HG03139 (cell line): ENCODE measurements around the gene EIF4EBP3.
"Not testable (repeated sequence)": the region's sequence is repeated elsewhere in the genome, so short reads cannot be mapped to it uniquely, and the experiment has no call there.

Experiments used
- ATAC-seq: cut with Tn5 transposase; IDR thresholded peaks from one replicate; pipeline ENCODE4 v1.9.1; 2021; ENCODE audit not compliant: unreplicated experiment

Gene EIF4EBP3

DNA sequence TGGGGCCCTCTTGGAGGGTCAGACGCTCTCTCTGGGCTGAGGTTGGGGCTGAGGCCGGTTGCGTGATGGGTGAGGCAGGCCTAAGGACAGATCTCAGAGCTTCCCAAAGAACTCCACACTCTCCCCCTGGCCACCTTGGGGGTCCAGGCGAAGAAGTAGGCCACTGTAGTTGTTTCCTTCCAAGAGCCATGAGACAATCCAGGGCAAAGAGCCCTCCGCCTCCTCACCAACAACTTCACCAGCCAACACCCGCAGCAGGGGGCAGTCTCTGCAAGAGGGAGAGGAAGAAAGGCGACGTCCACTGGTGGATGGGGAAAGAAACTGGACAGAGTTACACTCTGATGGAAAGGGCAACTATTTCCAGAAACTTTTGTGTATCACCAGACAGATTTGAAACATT, 27.8 kb downstream of the EIF4EBP3 start:
- ATAC-seq = no peak

DNA sequence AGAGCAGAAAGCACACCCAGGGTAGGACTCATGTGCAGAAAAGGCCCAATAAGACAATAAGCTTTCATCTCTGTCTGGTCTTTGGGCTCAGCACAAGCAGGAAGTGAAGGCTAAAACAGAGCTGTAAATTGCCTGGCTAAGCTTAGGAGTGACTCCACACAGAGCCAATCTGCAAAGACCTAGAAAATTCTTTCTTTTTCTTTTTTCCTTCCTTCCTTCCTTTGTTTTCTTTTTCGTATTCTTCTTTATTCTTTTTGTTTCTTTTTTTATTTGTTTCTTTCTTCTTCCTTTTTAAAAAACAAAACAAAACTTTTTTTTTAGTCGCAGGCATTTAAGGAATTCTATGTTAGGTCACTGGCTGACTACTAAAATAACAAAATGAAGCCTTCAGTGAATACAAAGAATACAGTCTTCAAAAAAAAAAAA, 29.3 kb downstream of the EIF4EBP3 start:
- no peak for ATAC-seq

DNA sequence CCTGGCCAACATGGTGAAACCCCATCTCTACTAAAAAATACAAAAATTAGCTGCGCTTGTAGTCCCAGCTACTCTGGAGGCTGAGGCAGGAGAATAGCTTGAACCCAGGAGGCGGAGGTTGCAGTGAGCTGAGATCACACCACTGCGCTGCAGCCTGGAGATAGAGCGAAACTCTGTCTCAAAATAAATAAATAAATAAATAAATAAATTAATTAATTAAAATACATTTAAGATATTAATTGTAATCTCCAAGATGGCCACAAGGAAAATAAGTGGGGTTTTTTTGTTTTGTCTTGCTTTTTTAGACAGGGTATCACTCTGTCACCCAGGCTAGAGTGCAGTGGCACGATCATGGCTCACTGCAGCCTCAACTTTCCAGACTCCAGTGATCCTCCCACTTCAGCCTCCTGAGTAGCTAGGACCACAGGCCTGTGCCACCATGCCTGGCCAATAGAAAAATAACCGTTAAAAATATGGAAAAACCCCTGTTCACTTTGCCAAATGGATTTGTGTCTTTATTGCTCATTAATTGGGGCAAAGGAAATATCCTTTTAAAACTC, 31.8 kb downstream of the EIF4EBP3 start:
- ATAC-seq = not testable (repeated sequence)

DNA sequence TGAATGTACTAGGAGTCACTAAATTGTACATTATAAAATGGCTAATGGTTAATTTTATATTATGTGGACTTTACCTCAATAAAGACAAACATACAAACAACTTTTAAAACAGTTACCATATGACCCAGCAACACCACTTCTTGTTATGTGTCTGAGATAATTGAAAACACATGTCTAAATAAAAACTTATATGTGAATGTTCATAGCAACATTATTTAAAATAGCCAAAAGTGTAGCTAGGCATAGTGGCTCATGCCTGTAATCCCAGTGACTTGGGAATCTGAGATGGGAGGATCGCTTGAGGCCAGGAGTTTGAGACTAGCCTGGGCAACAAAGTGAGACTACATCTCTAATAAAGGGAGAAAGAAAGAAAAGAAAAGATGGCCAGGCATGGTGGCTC, 40.0 kb downstream of the EIF4EBP3 start:
- ATAC-seq = no peak

DNA sequence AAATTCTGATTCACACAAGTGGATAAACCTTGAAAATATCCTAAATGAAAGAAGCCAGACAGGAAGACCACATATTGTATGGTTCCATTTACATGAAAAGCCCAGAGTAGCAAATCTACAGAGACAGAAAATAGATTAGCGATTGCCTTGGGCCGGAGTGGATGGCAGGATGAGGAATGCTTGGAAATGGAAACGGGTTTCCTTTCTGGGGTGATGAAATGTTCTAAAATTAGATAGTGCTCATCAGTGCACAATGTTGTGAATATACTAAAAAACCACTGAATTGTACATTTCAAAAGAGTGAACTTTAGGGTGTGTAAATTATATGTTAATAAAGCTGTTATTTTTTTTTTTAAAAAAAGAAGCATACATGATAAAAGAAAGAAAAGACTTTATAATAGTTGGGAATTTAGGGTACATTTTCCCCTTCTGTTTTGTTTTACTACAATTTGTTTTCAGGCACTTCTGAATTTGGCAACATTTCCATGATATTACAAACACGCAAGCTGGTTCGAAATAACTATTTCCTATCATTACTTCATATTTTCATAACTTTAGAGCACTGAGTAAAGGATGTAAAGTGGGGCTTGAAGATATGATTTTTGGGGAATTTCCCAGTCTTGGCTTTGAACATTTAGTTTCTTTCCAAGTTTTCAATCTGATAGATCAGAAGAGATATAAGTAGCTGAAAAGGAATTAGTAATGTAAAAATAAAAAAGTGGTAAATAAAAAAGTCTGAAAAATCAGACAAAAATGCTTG, 41.0 kb downstream of the EIF4EBP3 start:
- no peak for ATAC-seq

DNA sequence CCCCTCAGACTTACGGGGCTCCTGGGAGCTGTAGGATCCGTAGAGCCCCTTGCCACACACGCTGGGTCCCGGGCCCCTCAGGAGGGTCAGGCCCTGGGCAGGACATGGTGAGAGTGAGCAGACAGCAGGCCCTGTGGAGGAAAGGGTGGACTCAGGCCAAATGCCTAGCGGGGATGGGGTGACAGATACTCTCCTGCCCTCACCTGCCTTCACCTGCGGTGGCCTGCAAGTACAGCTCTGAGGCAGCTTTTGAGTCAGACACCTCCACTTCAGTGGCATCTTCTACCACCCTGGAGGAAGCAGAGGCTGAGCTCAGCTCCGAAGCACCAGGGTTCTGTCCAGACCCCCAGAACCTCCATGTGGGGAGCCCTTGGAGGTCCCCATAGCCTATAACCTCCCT, 43.4 kb downstream of the EIF4EBP3 start:
- ATAC-seq = no peak

DNA sequence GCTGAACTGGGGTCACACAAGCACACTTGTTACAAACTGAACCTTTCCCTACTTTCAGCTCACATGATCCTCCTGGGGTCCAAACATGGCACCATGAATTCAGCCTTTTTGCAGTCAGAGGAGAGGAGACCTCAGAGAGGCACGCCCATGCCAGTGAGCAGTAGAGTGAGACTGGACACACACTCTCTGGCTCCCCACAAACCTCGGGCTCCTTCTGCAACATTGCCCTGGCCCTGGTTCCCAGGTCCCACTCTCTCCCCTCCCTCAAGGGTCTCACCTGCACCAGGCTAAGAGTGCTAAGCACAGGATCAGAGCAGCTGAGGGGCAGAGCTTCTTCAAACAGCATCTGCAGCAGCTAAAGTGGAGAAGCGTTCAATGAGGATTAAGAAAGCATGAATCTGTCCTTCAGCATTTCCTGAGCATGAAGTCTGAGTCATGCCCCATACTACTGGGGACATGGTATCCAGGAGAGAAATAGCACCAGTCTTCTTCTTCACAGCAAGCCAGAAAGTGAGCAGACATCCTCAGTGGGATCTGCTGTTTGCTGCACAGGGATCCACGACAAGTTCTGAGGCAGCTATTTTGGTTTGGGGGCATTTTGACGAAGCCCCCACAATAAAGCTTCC, 44.4 kb downstream of the EIF4EBP3 start:
- ATAC-seq = no peak

DNA sequence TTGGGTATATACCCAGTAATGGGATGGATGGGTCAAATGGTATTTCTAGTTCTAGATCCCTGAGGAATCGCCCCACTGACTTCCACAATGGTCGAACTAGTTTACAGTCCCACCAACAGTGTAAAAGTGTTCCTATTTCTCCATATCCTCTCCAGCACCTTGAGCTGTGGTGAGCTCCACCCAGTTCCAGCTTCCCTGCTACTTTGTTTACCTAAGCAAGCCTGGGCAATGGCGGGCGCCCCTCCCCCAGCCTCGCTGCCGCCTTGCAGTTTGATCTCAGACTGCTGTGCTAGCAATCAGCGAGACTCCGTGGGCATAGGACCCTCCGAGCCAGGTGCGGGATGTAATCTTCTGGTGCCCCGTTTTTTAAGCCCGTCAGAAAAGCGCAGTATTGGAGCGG, 45.6 kb downstream of the EIF4EBP3 start:
- not testable (repeated sequence) for ATAC-seq

DNA sequence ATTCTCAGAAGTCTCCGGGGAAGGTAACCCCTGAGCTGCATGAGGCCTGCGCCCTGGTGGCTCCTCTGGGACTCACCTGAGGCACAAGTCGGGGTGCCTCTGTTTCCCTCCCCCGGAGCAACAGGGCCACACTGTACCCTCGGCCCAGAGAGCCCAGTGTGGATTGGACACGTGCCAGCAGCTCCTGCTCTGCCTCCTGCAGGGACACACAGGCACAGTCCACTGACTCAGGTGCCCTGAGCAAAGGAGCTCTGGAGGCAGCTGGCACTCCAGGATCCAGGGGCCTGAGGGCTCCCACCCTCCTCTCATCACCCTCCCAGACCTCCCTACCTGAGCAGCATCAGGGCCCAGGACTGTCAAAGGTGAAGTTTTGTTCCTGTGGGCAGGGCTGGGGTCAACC, 46.7 kb downstream of the EIF4EBP3 start:
- no peak for ATAC-seq

DNA sequence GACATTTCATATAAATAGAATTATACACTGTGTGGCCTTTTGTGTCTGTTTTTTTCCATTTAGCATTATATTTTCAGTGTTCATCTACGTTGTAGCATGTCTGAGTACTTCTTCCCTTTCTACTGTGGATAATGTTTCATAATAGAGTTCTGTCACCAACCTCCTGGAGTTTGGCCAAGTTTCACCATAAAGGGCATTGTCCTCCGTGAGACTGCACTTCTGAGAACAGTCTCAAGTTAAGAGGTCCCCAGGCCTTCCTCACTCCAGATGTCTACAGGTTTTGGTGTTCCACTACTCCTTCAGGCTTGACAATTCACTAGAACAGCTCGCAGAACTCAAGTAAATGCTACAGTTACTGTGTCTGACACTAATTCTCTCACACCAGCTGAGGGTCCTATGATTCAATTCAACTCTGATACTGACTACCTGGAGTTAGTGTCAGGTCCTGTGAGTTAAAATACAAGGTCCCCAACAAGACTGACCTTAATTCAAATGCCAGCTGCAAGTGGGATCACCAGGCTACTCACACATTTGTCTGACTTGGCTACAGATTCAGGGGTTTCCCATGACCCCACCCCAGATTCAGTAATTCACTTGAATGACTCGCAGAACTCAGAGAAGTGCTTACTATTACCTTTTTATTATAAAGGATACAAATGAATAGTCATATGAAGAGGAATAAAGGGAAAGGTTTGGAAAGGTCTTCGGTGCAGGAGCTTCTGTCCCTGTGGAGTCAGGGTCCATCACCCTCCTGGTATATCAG, 48.3 kb downstream of the EIF4EBP3 start:
- no peak for ATAC-seq

DNA sequence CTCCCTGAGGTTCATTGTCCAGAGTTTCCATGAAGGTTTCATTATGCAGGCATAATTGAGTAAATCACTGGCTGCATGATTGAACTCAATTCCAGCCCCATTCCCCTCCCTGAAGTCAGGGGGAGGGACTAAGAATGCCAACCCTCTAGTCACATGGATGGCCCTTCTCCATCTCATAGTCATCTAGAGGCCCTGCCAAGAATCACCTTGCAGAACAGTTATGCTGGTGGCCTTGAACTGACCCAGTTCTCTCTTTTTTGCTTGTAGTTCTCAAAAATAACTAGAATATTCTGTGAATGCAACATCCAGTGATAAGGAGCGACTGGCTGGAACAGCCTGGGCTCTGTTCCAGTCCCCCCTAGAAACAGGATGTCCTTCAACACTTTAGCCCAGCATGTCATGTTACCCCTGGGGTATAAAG, 48.9 kb downstream of the EIF4EBP3 start:
- no peak for ATAC-seq

DNA sequence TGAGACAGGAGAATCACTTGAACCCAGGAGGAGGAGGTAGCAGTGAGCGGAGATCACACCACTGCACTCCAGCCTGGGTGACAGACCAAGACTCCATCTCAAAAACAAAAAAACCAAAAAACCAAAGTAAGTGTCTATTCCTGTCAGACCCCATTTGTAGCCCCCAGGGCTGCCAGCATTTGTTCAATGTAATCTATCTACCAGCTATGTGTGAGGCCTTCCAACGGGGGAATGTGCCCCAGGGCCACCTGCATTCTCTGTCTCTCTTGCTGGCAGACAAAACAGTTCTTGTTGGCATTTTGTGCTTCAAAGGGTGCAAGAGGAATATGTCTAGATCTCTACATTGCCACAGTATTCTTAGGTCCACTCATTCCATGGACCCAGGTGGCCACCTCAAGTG, 51.4 kb downstream of the EIF4EBP3 start:
- no peak for ATAC-seq
